A673 (cell line): ENCODE measurements around the gene TASP1. TPM values are rescaled to one million over a fixed set of nuclear protein-coding genes. Genes with fewer than 3 reads are reported as not detected.

ENCODE experiments used
- BruUV-seq: library from RNA; stranded (reverse); fragments of 400-500 nt; replicated peaks from 2 replicates; lab custom pipeline; 2021; lab: Mats Ljungman, UMichigan
- CTCF ChIA-PET: fragments of 300-600 bp; sonication (Branson Sonifier 250); formaldehyde crosslinking; loops from one replicate; lab custom pipeline; 2022; ENCODE audit warnings: antibody characterized with exemption; lab: Charles Lee
- POLR2A ChIA-PET: fragments of 300-600 bp; sonication (Branson Sonifier 250); formaldehyde crosslinking; loops from one replicate; lab custom pipeline; 2022; ENCODE audit warnings: antibody characterized with exemption; ENCODE audit not compliant: low non-redundant PET; lab: Charles Lee
- DNase-seq: peaks from one replicate; pipeline ENCODE4 v3.0.0-alpha.2; 2015; ENCODE audit warnings: low spot score
- H3K27ac ChIP-seq: fragments of 200-600 bp; sonication (generic); 2 replicates; pipeline ENCODE4 v1.5.1; 2016; ENCODE audit warnings: mixed run types, low read depth, mild to moderate bottlenecking, mixed read lengths, antibody characterized with exemption, low read length; ENCODE audit not compliant: poor library complexity, severe bottlenecking
- H3K27me3 ChIP-seq: fragments of 200-600 bp; sonication (generic); replicated peaks from 2 replicates; pipeline ENCODE4 v1.6.1; 2017; ENCODE audit warnings: mixed run types, low read depth, mild to moderate bottlenecking, mixed read lengths, antibody characterized with exemption, low read length; ENCODE audit not compliant: insufficient read depth, poor library complexity
- H3K36me3 ChIP-seq: fragments of 200-600 bp; sonication (generic); 2 replicates; pipeline ENCODE4 v1.6.1; 2016; ENCODE audit warnings: mixed run types, mild to moderate bottlenecking, mixed read lengths, antibody characterized with exemption, low read length; ENCODE audit not compliant: insufficient read depth, poor library complexity, severe bottlenecking
- H3K4me1 ChIP-seq: fragments of 200-600 bp; sonication (generic); 2 replicates; pipeline ENCODE4 v1.6.1; 2017; ENCODE audit warnings: mixed run types, mild to moderate bottlenecking, mixed read lengths, antibody characterized with exemption, low read length; ENCODE audit not compliant: insufficient read depth, poor library complexity, severe bottlenecking
- H3K4me3 ChIP-seq: fragments of 200-600 bp; sonication (generic); 2 replicates; pipeline ENCODE4 v1.5.1; 2016; ENCODE audit warnings: low read depth, mixed run types, mild to moderate bottlenecking, mixed read lengths, low read length; ENCODE audit not compliant: poor library complexity, severe bottlenecking
- H3K9me3 ChIP-seq: fragments of 200-600 bp; sonication (generic); 2 replicates; pipeline ENCODE4 v1.6.1; 2016; ENCODE audit warnings: mixed run types, low read depth, mild to moderate bottlenecking, mixed read lengths, antibody characterized with exemption, low read length; ENCODE audit not compliant: poor library complexity, severe bottlenecking
- CTCF ChIP-seq: fragments of 300-800, 200-600 bp; sonication (generic); conservative IDR thresholded peaks from 2 replicates; pipeline ENCODE4 v1.5.1; 2017; ENCODE audit warnings: low read depth, mild to moderate bottlenecking, antibody characterized with exemption, low read length, moderate library complexity, mixed read lengths
- EZH2 ChIP-seq: fragments of 200-600 bp; sonication (generic); IDR thresholded peaks from 2 replicates; pipeline ENCODE4 v1.6.1; 2017; ENCODE audit warnings: borderline replicate concordance, low read depth, mild to moderate bottlenecking, mixed read lengths, antibody characterized with exemption, low read length; ENCODE audit not compliant: poor library complexity, severe bottlenecking
- intact Hi-C: fragments of 100-400 bp; cut with micrococcal nuclease; formaldehyde crosslinking; loops from one replicate; pipeline ENCODE4 v1.10.0; 2022; ENCODE audit not compliant: unreplicated experiment
- total RNA-seq: library from RNA; stranded (reverse); gene quantifications from 2 replicates; pipeline ENCODE4 v1.2.3, GENCODE V29; 2021

Gene TASP1
- total RNA-seq, 1 experiment from 2014 or later, result 15.6 TPM

DNA sequence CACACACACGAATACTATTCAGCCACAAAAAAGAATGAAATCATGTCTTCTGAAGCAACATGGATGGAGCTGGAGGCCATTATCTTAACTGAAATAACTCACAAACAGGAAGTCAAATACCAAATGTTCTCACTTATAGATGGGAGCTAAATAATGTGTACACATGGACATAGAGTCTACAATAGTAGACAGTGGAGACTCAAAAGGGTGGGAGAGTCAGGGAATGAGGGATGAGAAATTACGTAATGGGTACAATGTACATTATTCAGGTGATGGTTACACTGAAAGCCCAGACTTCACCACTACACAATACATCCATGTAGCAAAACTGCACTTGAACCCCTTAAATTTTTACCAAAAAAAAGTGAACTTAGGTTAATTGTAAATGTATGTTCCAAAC lies 160.4 kb downstream of the TASP1 start:
- ChIA-PET CTCF (no interaction called here), POLR2A (no interaction called here)
- no TSS peak for BruUV-seq
- H3K27me3 ChIP-seq, result no peaks in the 10 kb centered on the region
- H3K4me1 ChIP-seq, result no peaks in the 10 kb centered on the region
- no peaks in the 10 kb centered on the region for H3K9me3 ChIP-seq
- no peak for TF ChIP-seq EZH2
- no peak for TF ChIP-seq CTCF
- no peak overlapping the region for H3K4me3 ChIP-seq
- intact Hi-C loops, result no loop called here
- H3K27ac ChIP-seq, result no peak overlapping the region
- no peak for DNase-seq
- peaks cover 5% of the 10 kb centered on the region for H3K36me3 ChIP-seq

GRCh38 chr20:13474467-13474866 lies 164.3 kb downstream of the TASP1 start:
- Histone ChIP-seq H3K27me3 (no peaks in the 10 kb centered on the region), H3K9me3 (peaks cover 9% of the 10 kb centered on the region), H3K4me3 (no peak overlapping the region), H3K4me1 (no peaks in the 10 kb centered on the region), H3K27ac (no peak overlapping the region), H3K36me3 (no peaks in the 10 kb centered on the region)
- no TSS peak for BruUV-seq
- intact Hi-C loops, result no loop called here
- CTCF ChIA-PET, result no interaction called here
- no peak for DNase-seq
- POLR2A ChIA-PET, result no interaction called here
- TF ChIP-seq CTCF (no peak), EZH2 (no peak)

DNA sequence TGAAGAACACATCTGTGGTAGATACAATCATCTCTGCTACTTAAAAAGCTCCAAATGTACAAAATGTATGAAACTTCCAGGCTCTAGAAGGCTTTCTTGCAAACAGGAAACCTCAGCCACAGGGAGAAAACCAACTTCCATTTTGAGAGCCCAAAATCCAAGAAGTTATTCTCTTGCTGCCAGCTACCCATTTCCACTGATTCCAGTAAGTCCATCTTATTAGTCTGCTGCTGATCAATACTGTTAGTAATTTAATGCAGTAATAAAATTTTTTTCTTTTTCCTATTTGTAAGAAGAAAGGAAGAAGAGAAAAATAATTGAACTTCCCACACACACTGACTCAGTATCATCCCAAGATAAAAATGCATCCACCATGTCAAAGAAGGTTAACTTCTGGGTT lies 169.5 kb downstream of the TASP1 start:
- no peaks in the 10 kb centered on the region for H3K4me1 ChIP-seq
- intact Hi-C loops, result no loop called here
- no peak overlapping the region for H3K27ac ChIP-seq
- peaks cover 17% of the 10 kb centered on the region for H3K9me3 ChIP-seq
- POLR2A ChIA-PET, result no interaction called here
- no peaks in the 10 kb centered on the region for H3K36me3 ChIP-seq
- TF ChIP-seq CTCF (no peak), EZH2 (no peak)
- no peak for DNase-seq
- H3K27me3 ChIP-seq, result no peaks in the 10 kb centered on the region
- CTCF ChIA-PET, result no interaction called here
- no peak overlapping the region for H3K4me3 ChIP-seq
- no TSS peak for BruUV-seq
